EH (cell line): Measurements from ENCODE around the gene QPCTL.
"Not testable (repeated sequence)": the region's sequence is repeated elsewhere in the genome, so short reads cannot be mapped to it uniquely, and the experiment has no call there.

ENCODE experiments used
- DNase-seq: peaks from one replicate; pipeline ENCODE4 v3.0.0-alpha.2; 2015; ENCODE audit warnings: low read depth

QPCTL gene

DNA sequence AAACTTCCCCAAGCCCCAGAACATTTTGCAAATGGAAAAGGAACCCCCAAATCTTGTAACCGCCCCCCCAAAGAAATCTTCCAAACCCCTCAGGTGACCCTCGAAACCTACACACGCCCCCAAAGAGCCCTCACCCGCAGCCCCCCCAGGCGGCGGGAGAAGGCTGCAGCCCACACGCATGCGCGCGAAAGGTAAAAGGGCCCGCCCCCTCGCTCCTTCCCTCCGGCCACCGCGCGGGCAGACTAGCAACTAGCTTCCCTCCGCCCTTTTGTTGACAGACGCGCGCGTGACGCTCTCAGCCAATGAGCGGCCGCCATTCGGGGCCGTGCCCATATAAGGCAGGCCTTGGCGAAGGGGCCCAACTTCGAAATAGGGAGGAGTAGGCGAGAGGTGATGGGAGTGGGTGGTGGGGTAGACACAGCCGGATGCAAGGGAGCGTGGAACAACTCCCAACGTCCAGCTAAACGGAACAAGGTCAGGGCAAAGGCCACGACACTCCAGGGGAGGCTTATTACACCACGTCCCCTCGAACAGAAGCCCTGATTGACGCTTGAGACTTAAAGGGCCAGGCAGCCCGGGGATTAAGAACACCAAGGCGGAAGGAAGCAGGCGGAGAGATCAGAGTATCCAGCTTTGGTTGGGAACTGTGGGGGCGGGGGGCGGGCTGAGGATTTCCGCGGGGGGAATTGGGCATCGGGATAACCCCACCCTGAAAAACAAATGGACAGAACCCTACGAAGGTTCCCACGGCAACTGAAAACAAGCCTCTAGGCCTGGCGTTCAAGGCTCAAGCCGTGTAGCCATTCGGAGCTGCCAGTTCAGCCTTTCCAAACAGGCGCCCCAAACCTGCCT lies 24.9 kb downstream of the QPCTL start:
- peak; percentile 99 for DNase-seq

DNA sequence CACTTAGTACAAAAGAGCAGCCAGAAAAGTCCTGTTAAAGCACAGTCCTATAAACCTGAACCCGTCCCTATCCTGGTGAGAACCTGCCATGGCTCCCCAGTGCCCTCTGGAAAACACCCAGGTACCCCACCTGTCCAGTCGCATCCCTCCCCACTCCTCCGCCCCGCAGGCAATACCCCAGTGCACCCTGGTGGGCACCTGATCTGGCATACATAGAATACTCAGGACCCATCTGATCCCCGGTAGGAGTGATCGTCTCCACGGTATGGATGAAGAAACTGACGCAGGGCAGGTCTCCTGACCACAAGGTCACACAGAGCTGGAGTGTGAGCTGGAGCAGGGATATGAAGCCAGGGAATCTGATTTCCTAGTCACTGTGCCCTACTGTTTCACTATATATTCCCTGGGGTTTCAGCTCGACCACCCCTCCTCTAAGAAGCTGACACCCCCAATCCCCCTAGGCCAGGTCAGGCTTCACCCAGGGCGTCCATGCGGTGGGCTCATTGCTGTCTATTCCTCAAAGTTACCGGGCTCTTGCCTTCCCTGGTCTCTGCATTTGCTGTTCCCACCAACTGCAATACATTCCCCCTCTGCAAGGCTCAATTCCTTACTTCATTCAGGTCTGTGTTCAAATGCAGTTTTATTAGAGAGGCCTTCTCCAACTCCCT lies 25.7 kb downstream of the QPCTL start:
- no peak for DNase-seq

DNA sequence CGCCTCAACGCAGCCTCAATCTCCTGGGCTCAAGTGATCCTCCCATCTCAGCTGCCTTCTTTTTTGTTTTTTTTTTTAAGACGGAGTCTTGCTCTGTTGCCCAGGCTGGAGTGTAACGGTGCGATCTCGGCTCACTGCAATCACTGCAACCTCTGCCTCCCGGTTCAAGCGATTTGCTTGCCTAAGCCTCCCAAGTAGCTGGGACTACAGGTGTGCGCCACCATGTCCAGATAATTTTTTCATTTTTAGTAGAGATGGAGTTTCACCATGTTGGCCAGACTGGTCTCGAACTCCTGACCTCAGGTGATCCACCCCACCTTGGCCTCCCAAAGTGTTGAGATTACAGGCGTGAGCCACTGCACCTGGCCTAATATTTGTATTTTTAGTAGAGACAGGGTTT lies 27.6 kb downstream of the QPCTL start:
- not testable (repeated sequence) for DNase-seq

- DNase-seq: not testable (repeated sequence)
Observed at GRCh38 chr19:45728683-45729082, 36.2 kb downstream of the QPCTL start.

DNA sequence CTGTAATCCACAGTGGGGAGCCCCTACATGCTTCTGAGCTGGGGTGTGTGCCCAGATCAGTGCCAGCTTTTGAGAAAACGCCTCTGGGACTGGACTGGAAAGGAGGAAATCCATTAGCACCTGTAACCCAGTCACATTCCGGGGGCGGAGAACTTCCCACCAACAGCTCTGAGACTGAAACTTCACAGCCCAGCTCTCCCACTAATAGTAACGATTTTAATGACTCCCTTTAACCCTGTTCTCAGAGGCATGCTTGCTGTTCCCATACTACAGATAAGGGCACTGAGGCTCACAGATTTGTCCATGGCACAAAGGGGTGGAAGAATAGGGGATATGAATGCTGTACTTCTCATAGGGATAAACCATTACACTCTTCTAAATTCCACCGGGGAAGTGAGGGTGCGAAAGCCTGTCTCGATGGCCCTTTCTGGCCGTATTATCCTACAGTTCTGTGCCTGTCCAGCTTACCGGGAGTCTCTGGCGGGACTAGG lies 37.4 kb downstream of the QPCTL start:
- DNase-seq: peak; percentile 25

- peak; percentile 99 for DNase-seq
Observed at GRCh38 chr19:45730368-45731288, 38.2 kb downstream of the QPCTL start, which contains the start of gene FBXO46. Gene FBXO46, minus strand, starts transcription at chr19:45730896. Its CDS starts 17,401 bp downstream, at chr19:45713495.

GRCh38 chr19:45733160-45733810 lies 40.8 kb downstream of the QPCTL start, which contains the start of gene MEIOSIN:
Gene MEIOSIN, plus strand, starts transcription at chr19:45733439. Its CDS starts 1,938 bp downstream, at chr19:45735377.
- no peak for DNase-seq

- DNase-seq: no peak
Observed at GRCh38 chr19:45739498-45740439, 47.3 kb downstream of the QPCTL start.

- no peak for DNase-seq
Observed at GRCh38 chr19:45742969-45743368, 50.5 kb downstream of the QPCTL start.

GRCh38 chr19:45745606-45746005 lies 53.1 kb downstream of the QPCTL start:
- no peak for DNase-seq

GRCh38 chr19:45746866-45747265 lies 54.4 kb downstream of the QPCTL start:
- DNase-seq: peak; percentile 68

- DNase-seq: no peak
Observed at GRCh38 chr19:45747513-45747912, 55.0 kb downstream of the QPCTL start.

- not testable (repeated sequence) for DNase-seq
Observed at GRCh38 chr19:45751483-45751882, 59.0 kb downstream of the QPCTL start.

DNA sequence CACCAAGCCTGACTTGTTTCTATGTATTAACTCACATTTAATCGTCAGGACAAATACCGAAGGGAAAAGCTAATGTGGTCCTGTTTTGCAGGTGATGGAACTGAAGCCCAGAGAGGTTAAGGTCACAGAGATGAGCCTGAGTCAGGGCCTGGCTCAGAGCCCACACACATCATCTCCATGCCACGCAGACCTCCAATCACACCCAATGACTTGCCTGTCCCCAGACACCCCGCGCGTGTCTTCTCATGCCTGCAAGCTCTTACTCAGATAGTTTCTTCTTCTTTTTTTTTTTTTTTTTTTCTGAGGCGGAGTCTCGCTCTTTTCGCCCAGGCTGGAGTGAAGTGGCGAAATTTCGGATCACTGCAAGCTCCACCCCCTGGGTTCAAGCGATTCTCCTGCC lies 60.2 kb downstream of the QPCTL start:
- DNase-seq: no peak

GRCh38 chr19:45753548-45753947 lies 61.1 kb downstream of the QPCTL start:
- DNase-seq: no peak
